Measurements from ENCODE around the gene KSR1. TPM values are rescaled to one million over a fixed set of nuclear protein-coding genes. Genes with fewer than 3 reads are reported as not detected.

The KSR1 gene
- total RNA-seq, 6 donors from 2014 or later: 23.0 to 94.3 (median 60.9) TPM

GRCh38 chr17:27548369-27548768, 92.1 kb downstream of the KSR1 start:
- Histone ChIP-seq H3K27ac (no peak overlapping the region), H3K4me3 (no peak overlapping the region), H3K36me3 (peaks cover 0 to 4% (median 1%) of the 10 kb centered on the region in 4 donors), H3K27me3 (no peaks in the 10 kb centered on the region), H3K4me1 (peaks cover 22 to 39% (median 28%) of the 10 kb centered on the region in 4 donors), H3K9me3 (no peaks in the 10 kb centered on the region)
- DNase-seq (no peak), ATAC-seq (ENCODE audit: low FRiP score in 2 of 2) (no peak)
- 94 to 95% methylated on average over 7 of the region's 7 CpGs for WGBS, 2 donors
- TF ChIP-seq EP300 (IDR thresholded peaks at IDR 0.05): no peak
- TF ChIP-seq POLR2A (IDR thresholded peaks at IDR 0.05): no peak
- TF ChIP-seq CTCF (IDR thresholded peaks at IDR 0.05): no peak
- no peak for TF ChIP-seq POLR2AphosphoS5 (IDR thresholded peaks at IDR 0.05)

DNA sequence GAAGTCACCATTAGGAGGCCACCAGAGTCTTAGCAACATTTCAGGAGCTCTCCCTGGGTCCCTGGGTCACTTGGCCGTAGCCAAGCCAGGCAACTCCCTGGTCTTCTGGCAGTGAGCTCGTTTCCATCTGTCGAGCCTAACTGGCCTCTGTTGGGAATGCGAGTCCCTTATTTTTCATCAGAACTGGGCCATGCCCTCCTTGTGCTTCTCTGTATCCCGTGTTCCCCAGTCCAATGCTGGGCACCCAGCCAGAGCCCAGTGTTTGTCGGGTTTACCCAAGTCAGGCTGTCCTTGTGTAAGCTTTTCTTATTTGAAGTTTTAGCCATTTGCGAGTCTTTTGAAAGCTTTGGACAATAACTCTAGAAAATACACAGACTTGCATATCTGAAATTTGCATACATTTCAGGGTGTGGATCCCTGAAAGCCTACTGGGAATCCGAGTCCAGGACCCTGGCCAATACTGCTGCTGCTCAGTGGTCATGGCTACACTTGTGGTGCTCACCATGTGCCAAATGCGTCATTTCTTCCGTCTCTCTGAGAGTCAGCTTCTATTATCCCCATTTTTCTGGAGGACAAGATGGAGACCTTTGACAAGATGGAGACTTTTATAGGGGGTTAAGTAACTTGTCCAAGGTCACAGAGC, 93.1 kb downstream of the KSR1 start:
- ATAC-seq (ENCODE audit: low FRiP score in 2 of 2) (no peak), DNase-seq (no peak)
- TF ChIP-seq POLR2AphosphoS5 (IDR thresholded peaks at IDR 0.05) (no peak), EP300 (IDR thresholded peaks at IDR 0.05) (no peak), CTCF (IDR thresholded peaks at IDR 0.05) (no peak)
- Histone ChIP-seq H3K27me3 (no peaks in the 10 kb centered on the region), H3K4me3 (no peak overlapping the region), H3K9me3 (no peaks in the 10 kb centered on the region), H3K4me1 (peaks cover 22 to 40% (median 29%) of the 10 kb centered on the region in 4 donors), H3K36me3 (peaks cover 0 to 4% (median 1%) of the 10 kb centered on the region in 4 donors), H3K27ac (no peak overlapping the region)
- WGBS, 2 donors: 63 to 72% methylated on average over 10 of the region's 10 CpGs

DNA sequence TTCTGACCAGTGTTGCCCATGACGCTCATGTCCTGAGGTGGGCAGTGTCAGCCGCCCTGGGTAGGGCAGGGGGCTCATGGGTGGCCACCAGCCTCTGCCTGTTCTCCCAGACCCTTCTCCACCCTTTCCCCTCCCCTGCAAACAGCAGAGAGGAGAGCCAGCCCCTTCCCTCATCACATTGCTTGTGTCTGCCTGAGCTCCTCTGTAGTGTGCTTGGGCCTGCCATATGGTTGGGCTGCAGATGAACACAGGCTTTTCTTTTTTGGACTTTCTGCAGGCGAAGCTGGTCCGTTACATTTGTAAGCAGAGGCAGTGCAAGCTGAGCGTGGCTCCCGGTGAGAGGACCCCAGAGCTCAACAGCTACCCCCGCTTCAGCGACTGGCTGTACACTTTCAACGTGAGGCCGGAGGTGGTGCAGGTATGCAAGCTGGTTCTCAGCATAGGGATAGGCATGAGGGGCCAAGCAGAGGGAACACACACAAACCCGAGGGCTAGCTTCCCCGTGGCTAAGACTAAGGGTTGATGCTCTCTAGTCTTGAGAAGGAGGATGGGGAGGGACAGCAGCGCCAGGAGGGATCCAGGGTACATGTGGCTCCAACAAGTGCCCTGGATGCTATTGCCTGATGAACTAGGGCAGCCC, 94.2 kb downstream of the KSR1 start:
- no peak for ATAC-seq (ENCODE audit: low FRiP score in 2 of 2)
- WGBS, 2 donors: 92 to 96% methylated on average over 8 to 13 of the region's 13 CpGs
- peaks cover 24 to 40% (median 29%) of the 10 kb centered on the region in 4 donors for H3K4me1 ChIP-seq
- H3K4me3 ChIP-seq: no peak overlapping the region
- no peak for TF ChIP-seq EP300 (IDR thresholded peaks at IDR 0.05)
- TF ChIP-seq CTCF (IDR thresholded peaks at IDR 0.05): no peak
- no peak for TF ChIP-seq POLR2AphosphoS5 (IDR thresholded peaks at IDR 0.05)
- no peak for TF ChIP-seq POLR2A (IDR thresholded peaks at IDR 0.05)
- peak in 1 of 2 donors; percentile 35 for DNase-seq
- H3K27ac ChIP-seq: no peak overlapping the region
- H3K27me3 ChIP-seq: no peaks in the 10 kb centered on the region
- peaks cover 0 to 4% (median 1%) of the 10 kb centered on the region in 4 donors for H3K36me3 ChIP-seq
- no peaks in the 10 kb centered on the region for H3K9me3 ChIP-seq

DNA sequence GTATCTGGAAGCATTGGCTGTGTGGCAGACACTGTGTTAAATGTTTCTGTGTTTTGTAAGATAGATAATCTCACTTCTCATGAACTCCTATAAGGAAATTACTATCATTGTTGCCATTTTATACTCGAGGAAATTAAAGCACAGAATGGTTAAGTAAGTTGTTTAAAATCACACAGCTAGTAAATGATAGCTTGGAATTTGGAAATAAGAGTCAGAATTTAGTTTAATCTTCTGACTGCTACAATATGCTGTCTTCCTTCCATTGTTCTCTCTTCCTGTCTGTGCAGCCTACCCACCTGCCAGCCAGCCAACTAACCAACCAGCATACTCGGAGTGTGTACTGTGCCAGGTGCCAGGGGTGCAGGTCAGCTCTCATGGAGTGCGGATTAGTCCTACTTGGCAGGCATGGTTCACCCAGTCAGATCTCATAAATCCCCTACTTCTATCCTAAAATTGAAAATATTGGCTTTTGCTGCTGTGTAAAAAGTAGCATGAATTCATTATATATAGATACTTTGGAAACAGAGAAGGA, 94.8 kb downstream of the KSR1 start:
- Histone ChIP-seq H3K9me3 (no peaks in the 10 kb centered on the region), H3K27ac (no peak overlapping the region), H3K27me3 (no peaks in the 10 kb centered on the region), H3K36me3 (peaks cover 0 to 4% (median 1%) of the 10 kb centered on the region in 4 donors), H3K4me1 (peaks cover 21 to 37% (median 25%) of the 10 kb centered on the region in 4 donors), H3K4me3 (no peak overlapping the region)
- TF ChIP-seq POLR2AphosphoS5 (IDR thresholded peaks at IDR 0.05) (no peak), POLR2A (IDR thresholded peaks at IDR 0.05) (no peak), EP300 (IDR thresholded peaks at IDR 0.05) (no peak), CTCF (IDR thresholded peaks at IDR 0.05) (no peak)
- DNase-seq (no peak), ATAC-seq (ENCODE audit: low FRiP score in 2 of 2) (no peak)
- 68 to 77% methylated on average over 3 of the region's 3 CpGs for WGBS, 2 donors

All from upper lobe of left lung (tissue), 6 donors.